HUES6 (cell line): ENCODE data around the gene LRRTM1.

Source experiments
- H3K27ac ChIP-seq: 2 replicates; pipeline ENCODE4 v1.7.0; 2013; ENCODE audit warnings: low read depth, mild to moderate bottlenecking, low read length, inconsistent platforms
- H3K27me3 ChIP-seq: 2 replicates; pipeline ENCODE4 v1.6.1; 2013; ENCODE audit warnings: low read length; ENCODE audit not compliant: control insufficient read depth, insufficient read depth
- H3K36me3 ChIP-seq: 2 replicates; pipeline ENCODE4 v1.6.1; 2013; ENCODE audit warnings: low read length; ENCODE audit not compliant: control insufficient read depth, insufficient read depth
- H3K4me1 ChIP-seq: 2 replicates; pipeline ENCODE4 v1.6.1; 2013; ENCODE audit warnings: low read length; ENCODE audit not compliant: control insufficient read depth, insufficient read depth
- H3K4me3 ChIP-seq: 2 replicates; pipeline ENCODE4 v1.5.1; 2013; ENCODE audit warnings: low read depth, low read length
- H3K9ac ChIP-seq: one replicate; pipeline ENCODE4 v1.6.1; 2013; ENCODE audit warnings: mild to moderate bottlenecking, low read length
- H3K9me3 ChIP-seq: 2 replicates; pipeline ENCODE4 v1.6.1; 2013; ENCODE audit warnings: low read depth, low read length; ENCODE audit not compliant: control insufficient read depth, insufficient read depth

LRRTM1 gene

DNA sequence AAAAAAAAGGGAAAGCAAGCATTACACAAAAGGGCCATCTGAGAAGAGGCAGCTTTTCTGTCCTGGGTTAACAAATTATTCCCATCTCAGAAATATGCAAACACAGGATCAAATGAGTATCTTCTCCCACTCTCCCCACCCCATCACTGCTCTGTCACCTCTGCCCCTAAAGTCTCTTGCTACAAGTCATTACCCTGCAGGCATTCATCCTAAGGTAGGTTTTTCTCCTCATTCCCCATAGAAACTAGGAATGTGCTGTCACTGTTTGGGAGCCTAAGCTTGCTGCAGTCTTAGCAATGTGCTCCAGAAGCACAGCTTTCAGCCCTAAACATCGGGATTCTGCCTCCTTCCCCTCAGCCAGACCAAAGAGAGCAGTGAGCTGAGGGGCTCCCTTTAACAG, 3.6 kb downstream of the LRRTM1 start:
- no peak overlapping the region for H3K9ac ChIP-seq
- H3K27ac ChIP-seq = no peak overlapping the region
- H3K4me3 ChIP-seq = 0 out of 2 replicates have a peak overlapping the region, but pooled peaks have one; percentile 3
- H3K9me3 ChIP-seq = no peaks in the 10 kb centered on the region
- H3K27me3 ChIP-seq = peaks cover 68% of the 10 kb centered on the region
- H3K4me1 ChIP-seq = peaks cover 54% of the 10 kb centered on the region
- no peaks in the 10 kb centered on the region for H3K36me3 ChIP-seq

DNA sequence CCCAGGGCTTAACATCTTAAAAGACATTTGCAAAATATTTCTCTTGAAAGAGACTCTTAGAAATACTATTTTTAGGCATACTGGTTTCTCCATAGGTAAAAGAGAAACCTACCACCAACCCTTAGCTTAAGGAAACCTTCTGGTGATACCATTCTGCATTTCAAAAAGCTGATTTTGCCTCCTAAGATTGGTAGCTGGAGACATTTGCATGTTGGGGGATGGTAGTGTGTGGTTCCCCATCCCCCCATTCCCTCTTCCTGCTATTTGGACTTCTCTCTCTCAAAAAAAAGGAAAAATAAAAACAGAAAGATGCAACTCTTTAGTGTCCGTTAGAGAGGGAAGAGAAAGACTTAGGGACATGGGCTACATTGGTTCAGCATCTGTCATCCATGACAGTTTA, 4.2 kb downstream of the LRRTM1 start:
- Histone ChIP-seq H3K4me3 (0 out of 2 replicates have a peak overlapping the region, but pooled peaks have one; percentile 3), H3K9ac (no peak overlapping the region), H3K4me1 (peaks cover 54% of the 10 kb centered on the region), H3K27me3 (peaks cover 62% of the 10 kb centered on the region), H3K36me3 (no peaks in the 10 kb centered on the region), H3K9me3 (no peaks in the 10 kb centered on the region), H3K27ac (no peak overlapping the region)

GRCh38 chr2:80299661-80300060, 4.9 kb downstream of the LRRTM1 start:
- Histone ChIP-seq H3K36me3 (no peaks in the 10 kb centered on the region), H3K27ac (no peak overlapping the region), H3K9ac (no peak overlapping the region), H3K27me3 (peaks cover 56% of the 10 kb centered on the region), H3K4me3 (peak overlapping the region; percentile 27; the same call in 1 of the 2 replicates), H3K9me3 (no peaks in the 10 kb centered on the region), H3K4me1 (peaks cover 49% of the 10 kb centered on the region)

DNA sequence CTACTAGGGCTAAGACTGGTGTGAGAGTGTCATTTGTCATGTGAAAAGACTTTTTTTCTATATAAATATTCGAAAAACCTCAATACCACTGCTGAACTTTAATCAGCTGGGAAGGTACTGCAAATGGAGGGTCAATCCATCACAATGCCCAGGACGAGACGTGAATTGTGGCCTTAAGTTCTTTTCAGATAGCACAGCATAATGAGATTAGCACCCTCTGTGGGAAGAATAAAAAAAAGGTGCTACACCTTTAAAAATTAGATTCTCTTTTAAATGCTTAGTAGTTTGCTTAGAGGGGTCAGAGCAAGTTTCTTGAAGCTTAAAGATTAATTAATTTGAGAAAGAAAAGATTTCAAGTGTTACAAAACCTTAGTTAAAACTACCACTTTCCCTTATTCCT, 5.6 kb downstream of the LRRTM1 start:
- H3K4me3 ChIP-seq = no peak overlapping the region
- no peaks in the 10 kb centered on the region for H3K9me3 ChIP-seq
- H3K4me1 ChIP-seq = peaks cover 49% of the 10 kb centered on the region
- no peaks in the 10 kb centered on the region for H3K36me3 ChIP-seq
- H3K27ac ChIP-seq = no peak overlapping the region
- peaks cover 48% of the 10 kb centered on the region for H3K27me3 ChIP-seq
- no peak overlapping the region for H3K9ac ChIP-seq

DNA sequence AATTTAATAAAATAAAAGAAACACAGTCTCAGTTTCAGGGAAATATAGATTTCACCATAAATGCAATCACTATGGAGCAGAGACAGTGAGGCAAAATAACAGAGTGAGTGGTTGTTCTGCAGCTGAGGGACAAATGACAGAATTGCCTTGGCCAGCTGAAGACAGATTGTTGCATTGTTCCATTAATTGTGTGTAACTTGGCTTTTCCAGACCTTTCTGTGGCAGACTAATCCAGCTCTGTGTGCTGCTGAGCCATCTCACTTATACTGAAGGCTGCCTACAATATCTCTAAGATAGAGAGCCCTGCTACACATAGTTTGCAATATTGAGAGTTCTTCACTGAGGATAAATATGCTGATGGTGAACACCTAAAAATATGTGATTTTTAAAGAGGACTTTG, 11.5 kb downstream of the LRRTM1 start:
- no peaks in the 10 kb centered on the region for H3K27me3 ChIP-seq
- no peaks in the 10 kb centered on the region for H3K36me3 ChIP-seq
- no peaks in the 10 kb centered on the region for H3K9me3 ChIP-seq
- H3K4me1 ChIP-seq = no peaks in the 10 kb centered on the region; the same call in 1 of the 2 replicates
- H3K27ac ChIP-seq = no peak overlapping the region
- H3K4me3 ChIP-seq = no peak overlapping the region
- no peak overlapping the region for H3K9ac ChIP-seq

DNA sequence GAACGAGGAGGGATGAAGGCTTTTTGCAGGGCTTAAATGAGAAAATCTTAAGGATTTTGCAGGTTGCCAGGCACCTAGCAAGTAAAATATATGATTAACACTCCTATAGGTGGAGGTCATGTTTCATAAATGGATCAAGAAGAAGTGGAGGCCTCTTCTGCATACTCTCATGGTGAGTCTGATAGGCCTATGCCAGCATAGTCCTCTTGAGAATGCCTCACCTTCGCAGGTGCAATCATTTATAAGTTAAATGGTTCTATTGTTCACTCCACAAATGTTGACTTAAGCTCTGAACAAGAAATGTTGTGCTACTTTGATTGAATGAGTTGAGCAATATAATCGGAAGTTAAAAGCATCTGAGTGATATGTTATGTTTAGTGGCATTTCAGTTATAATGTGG, 12.1 kb downstream of the LRRTM1 start:
- Histone ChIP-seq H3K9ac (no peak overlapping the region), H3K27ac (no peak overlapping the region), H3K36me3 (no peaks in the 10 kb centered on the region), H3K4me1 (no peaks in the 10 kb centered on the region; the same call in 1 of the 2 replicates), H3K9me3 (no peaks in the 10 kb centered on the region), H3K4me3 (no peak overlapping the region), H3K27me3 (no peaks in the 10 kb centered on the region)

DNA sequence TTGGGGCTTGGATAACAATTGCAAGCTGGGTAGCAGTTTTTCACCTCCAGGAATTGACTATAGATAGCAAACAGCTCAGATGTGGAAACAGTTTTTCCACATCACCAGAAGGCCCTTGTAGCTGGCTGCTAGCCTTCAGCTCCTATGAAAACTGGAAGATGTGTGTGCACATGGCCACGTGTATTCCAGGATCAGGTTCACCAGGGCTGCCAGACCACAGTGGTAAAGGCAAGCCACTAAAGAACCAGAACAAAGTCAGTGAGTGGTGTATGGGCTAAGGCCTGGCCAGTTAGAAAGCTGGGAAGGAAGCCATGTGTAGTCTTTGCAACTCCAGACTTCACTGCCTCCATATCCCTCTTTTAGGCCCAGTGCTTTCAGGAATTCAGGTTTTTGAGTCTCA, 12.9 kb downstream of the LRRTM1 start:
- Histone ChIP-seq H3K36me3 (no peaks in the 10 kb centered on the region), H3K4me3 (no peak overlapping the region), H3K9me3 (no peaks in the 10 kb centered on the region), H3K27ac (no peak overlapping the region), H3K4me1 (no peaks in the 10 kb centered on the region), H3K9ac (no peak overlapping the region), H3K27me3 (no peaks in the 10 kb centered on the region)

GRCh38 chr2:80288576-80288975, 16.0 kb downstream of the LRRTM1 start:
- Histone ChIP-seq H3K9ac (no peak overlapping the region), H3K27ac (no peak overlapping the region), H3K4me3 (no peak overlapping the region), H3K9me3 (no peaks in the 10 kb centered on the region), H3K27me3 (no peaks in the 10 kb centered on the region), H3K36me3 (no peaks in the 10 kb centered on the region), H3K4me1 (no peaks in the 10 kb centered on the region)

DNA sequence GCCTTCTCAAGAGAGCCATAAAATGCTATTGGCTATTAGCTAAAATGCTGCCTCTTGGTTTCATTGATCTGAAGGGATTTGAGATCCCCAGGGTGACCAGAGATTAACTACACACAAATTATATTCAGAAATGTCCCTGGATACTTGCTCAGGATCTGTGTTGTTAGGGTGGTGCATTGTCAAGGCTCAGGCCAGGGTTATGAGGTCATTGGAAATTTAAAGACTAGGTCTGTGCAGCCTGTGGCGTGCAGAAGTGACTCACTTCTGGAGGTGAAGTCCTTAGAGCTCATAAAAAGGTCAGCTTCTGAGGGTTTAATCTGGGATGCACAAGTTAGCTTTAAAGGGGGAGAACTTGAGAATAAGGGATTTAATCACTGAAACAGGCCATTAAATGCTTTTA, 23.5 kb downstream of the LRRTM1 start:
- no peaks in the 10 kb centered on the region for H3K27me3 ChIP-seq
- no peak overlapping the region for H3K4me3 ChIP-seq
- H3K9ac ChIP-seq = no peak overlapping the region
- H3K4me1 ChIP-seq = no peaks in the 10 kb centered on the region
- H3K27ac ChIP-seq = no peak overlapping the region
- peaks cover 2% of the 10 kb centered on the region; the same call in 1 of the 2 replicates for H3K9me3 ChIP-seq
- H3K36me3 ChIP-seq = no peaks in the 10 kb centered on the region

DNA sequence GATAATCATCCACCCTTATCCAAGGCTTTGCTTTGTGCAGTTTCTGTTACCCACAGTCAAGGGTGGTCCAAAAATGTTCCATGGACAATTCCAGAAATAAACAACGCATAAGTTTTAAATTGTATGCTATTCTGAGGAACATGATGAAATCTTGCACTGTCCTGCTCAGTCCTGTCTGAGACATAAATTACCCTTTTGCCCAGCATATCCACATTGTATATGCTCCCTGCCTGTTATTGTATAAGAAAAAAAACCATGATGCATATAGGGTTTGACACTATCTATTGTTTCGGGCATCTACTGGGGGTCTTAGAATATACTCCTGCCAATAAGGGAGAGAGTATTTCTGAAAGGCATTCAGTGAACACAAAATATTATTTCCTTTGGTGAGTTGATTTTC, 24.0 kb downstream of the LRRTM1 start:
- Histone ChIP-seq H3K27ac (no peak overlapping the region), H3K4me3 (no peak overlapping the region), H3K9me3 (peaks cover 2% of the 10 kb centered on the region; the same call in 1 of the 2 replicates), H3K27me3 (no peaks in the 10 kb centered on the region), H3K36me3 (no peaks in the 10 kb centered on the region), H3K9ac (no peak overlapping the region), H3K4me1 (no peaks in the 10 kb centered on the region)

GRCh38 chr2:80269806-80270205, 34.7 kb downstream of the LRRTM1 start:
- Histone ChIP-seq H3K9ac (no peak overlapping the region), H3K4me3 (no peak overlapping the region), H3K27ac (no peak overlapping the region), H3K36me3 (no peaks in the 10 kb centered on the region), H3K27me3 (no peaks in the 10 kb centered on the region), H3K4me1 (no peaks in the 10 kb centered on the region), H3K9me3 (no peaks in the 10 kb centered on the region)

DNA sequence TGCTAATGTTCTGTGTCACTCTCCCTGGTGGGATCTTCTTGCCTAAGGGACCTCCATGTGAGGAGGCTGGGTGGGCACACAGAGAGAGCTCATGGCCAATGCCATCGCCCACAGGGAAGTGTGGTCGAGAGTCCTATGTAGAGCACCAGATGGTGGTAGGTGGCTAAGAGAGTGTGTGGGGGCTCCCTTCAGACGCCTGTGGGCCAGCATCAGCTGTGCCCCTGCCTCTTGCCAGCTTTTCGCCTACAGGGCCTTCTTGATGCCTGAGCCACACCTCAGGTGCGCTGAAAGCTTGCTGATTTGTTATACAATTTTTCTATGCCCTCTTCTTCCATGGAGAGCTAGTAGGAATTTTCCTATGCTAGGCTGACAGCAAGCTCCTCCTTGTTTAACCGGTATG, 38.3 kb downstream of the LRRTM1 start:
- no peaks in the 10 kb centered on the region for H3K36me3 ChIP-seq
- H3K9ac ChIP-seq = no peak overlapping the region
- no peaks in the 10 kb centered on the region for H3K4me1 ChIP-seq
- H3K27ac ChIP-seq = no peak overlapping the region
- no peaks in the 10 kb centered on the region for H3K27me3 ChIP-seq
- H3K9me3 ChIP-seq = no peaks in the 10 kb centered on the region
- no peak overlapping the region for H3K4me3 ChIP-seq
